ENCODE results near the gene TUBGCP2. TPM values are rescaled to one million over a fixed set of nuclear protein-coding genes. Genes with fewer than 3 reads are reported as not detected.
"Not testable (repeated sequence)": the region's sequence is repeated elsewhere in the genome, so short reads cannot be mapped to it uniquely, and the experiment has no call there.

TUBGCP2 gene
- total RNA-seq, 1 experiment from 2014 or later, result 35.4 TPM

GRCh38 chr10:133266056-133266795 is 42.4 kb downstream of the TUBGCP2 start:
- Histone ChIP-seq H3K4me2 (ENCODE audit: low read length) (no peak overlapping the region), H3K4me1 (ENCODE audit: control insufficient read depth in 1 of 2, insufficient read depth in 2 of 2, low read length in 2 of 2) (peaks cover 5 to 12% of the 10 kb centered on the region in 2 experiments; a peak in 3 of 4 replicates), H3K36me3 (ENCODE audit: control insufficient read depth in 1 of 2, insufficient read depth in 2 of 2, low read length in 2 of 2) (no peaks in the 10 kb centered on the region), H3K9ac (ENCODE audit: low read length) (no peak overlapping the region), H3K9me3 (ENCODE audit: control insufficient read depth in 1 of 2, insufficient read depth in 1 of 2, low read depth in 1 of 2, low read length in 2 of 2) (no peaks in the 10 kb centered on the region), H3K27me3 (ENCODE audit: insufficient read depth, low read length) (no peaks in the 10 kb centered on the region), H2AFZ (ENCODE audit: low read depth, low read length, poor library complexity, severe bottlenecking) (no peak overlapping the region), H3K9me2 (ENCODE audit: insufficient read depth) (no peaks in the 10 kb centered on the region), H3K4me3 (replicated peaks in 1 of 2; ENCODE audit: low read depth in 1 of 2, low read length in 2 of 2) (no peak overlapping the region), H3K79me2 (ENCODE audit: insufficient read depth, low read length) (no peaks in the 10 kb centered on the region), H4K20me1 (ENCODE audit: insufficient read depth) (no peaks in the 10 kb centered on the region), H3K27ac (ENCODE audit: low read depth, low read length) (no peak overlapping the region)
- RAD21 ChIA-PET (ENCODE audit: low non-redundant PET in 1 of 2, low total read pairs in 2 of 2, uncharacterized antibody in 2 of 2, unreplicated experiment in 2 of 2), result no interaction called here
- no TSS peak for BruUV-seq (replicated peaks)
- CTCF ChIA-PET, result no interaction called here
- ATAC-seq, result no peak
- no peak for DNase-seq (ENCODE audit: low read depth, low spot score)
- intact Hi-C loops (cut with micrococcal nuclease), result no loop called here
- POLR2A ChIA-PET, result no interaction called here
- TF ChIP-seq POLR2AphosphoS5 (IDR thresholded peaks at IDR 0.05; ENCODE audit: low read depth, low read length), result no peak
- TF ChIP-seq POLR2A (IDR thresholded peaks at IDR 0.05; ENCODE audit: borderline replicate concordance, extremely low read depth, insufficient read depth, insufficient read length), result no peak
- TF ChIP-seq EGR1 (IDR thresholded peaks at IDR 0.05; ENCODE audit: low read depth), result no peak
- TF ChIP-seq MAX (IDR thresholded peaks at IDR 0.05), result no peak
- no peak for TF ChIP-seq SP1 (IDR thresholded peaks at IDR 0.05; ENCODE audit: low read depth)
- no peak for TF ChIP-seq CTCF (IDR thresholded peaks at IDR 0.05 in 2 of 3, conservative IDR thresholded peaks at IDR 0.05 in 1 of 3; ENCODE audit: borderline replicate concordance in 1 of 3, insufficient read depth in 1 of 3, low read depth in 2 of 3, low read length in 2 of 3)
- TF ChIP-seq CEBPB (IDR thresholded peaks at IDR 0.05; ENCODE audit: low read depth), result no peak
- no peak for TF ChIP-seq JUND (IDR thresholded peaks at IDR 0.05)
- TF ChIP-seq ZNF274 (IDR thresholded peaks at IDR 0.05; ENCODE audit: low read depth, low read length), result no peak

GRCh38 chr10:133265052-133265451 is 43.6 kb downstream of the TUBGCP2 start:
- DNase-seq (ENCODE audit: low read depth, low spot score); H3K9me2 ChIP-seq (ENCODE audit: insufficient read depth); H3K27me3 ChIP-seq (ENCODE audit: insufficient read depth, low read length); BruUV-seq (replicated peaks); ATAC-seq; intact Hi-C loops (cut with micrococcal nuclease); H3K27ac ChIP-seq (ENCODE audit: low read depth, low read length); H3K4me2 ChIP-seq (ENCODE audit: low read length); H3K9me3 ChIP-seq (ENCODE audit: control insufficient read depth in 1 of 2, insufficient read depth in 1 of 2, low read depth in 1 of 2, low read length in 2 of 2); CTCF ChIA-PET; H3K9ac ChIP-seq (ENCODE audit: low read length); H3K36me3 ChIP-seq (ENCODE audit: control insufficient read depth in 1 of 2, insufficient read depth in 2 of 2, low read length in 2 of 2); H3K79me2 ChIP-seq (ENCODE audit: insufficient read depth, low read length); POLR2A ChIA-PET; H4K20me1 ChIP-seq (ENCODE audit: insufficient read depth); RAD21 ChIA-PET (ENCODE audit: low non-redundant PET in 1 of 2, low total read pairs in 2 of 2, uncharacterized antibody in 2 of 2, unreplicated experiment in 2 of 2); H3K4me3 ChIP-seq (replicated peaks in 1 of 2; ENCODE audit: low read depth in 1 of 2, low read length in 2 of 2); H2AFZ ChIP-seq (ENCODE audit: low read depth, low read length, poor library complexity, severe bottlenecking): not testable (repeated sequence)
- peaks cover 10 to 21% of the 10 kb centered on the region in 2 experiments; a peak in 3 of 4 replicates for H3K4me1 ChIP-seq (ENCODE audit: control insufficient read depth in 1 of 2, insufficient read depth in 2 of 2, low read length in 2 of 2)
